CD14-positive monocyte (primary cell): ENCODE results near the gene LASP1NB.

Experiments
- DNase-seq, 3 donors: peaks; one replicate each; pipeline ENCODE4 v3.0.0-alpha.2; 2011 to 2022
- H2AFZ ChIP-seq: 2 replicates; pipeline ENCODE4 v1.6.0; 2012; ENCODE audit warnings: mild to moderate bottlenecking, low read depth, low read length, inconsistent platforms; ENCODE audit not compliant: insufficient read depth, poor library complexity, severe bottlenecking
- H3K27ac ChIP-seq, 2 donors: 1 replicate in 1 of 2; 2 replicates in 1 of 2; pipeline ENCODE4 v1.5.1; 2012 to 2013; ENCODE audit warnings: low read length in 2 of 2, control low read depth in 1 of 2, inconsistent platforms in 1 of 2, low read depth in 1 of 2, mild to moderate bottlenecking in 1 of 2
- H3K27me3 ChIP-seq, 2 donors: one replicate each; pipeline versions ENCODE4 v1.6.0 to v1.6.1; 2011 to 2013; ENCODE audit warnings: low read length in 2 of 2; ENCODE audit not compliant: control insufficient read depth in 2 of 2, insufficient read depth in 2 of 2
- H3K36me3 ChIP-seq, 2 donors: replicated peaks in 1 of 2; 1 replicate in 1 of 2; 2 replicates in 1 of 2; pipeline versions ENCODE4 v1.5.1 to v1.6.1; 2012 to 2013; ENCODE audit warnings: low read length in 2 of 2, control low read depth in 1 of 2, inconsistent platforms in 1 of 2, mild to moderate bottlenecking in 1 of 2; ENCODE audit not compliant: insufficient read depth in 2 of 2, control insufficient read depth in 1 of 2
- H3K4me1 ChIP-seq, 2 donors: 1 replicate in 1 of 2; 2 replicates in 1 of 2; pipeline versions ENCODE4 v1.5.1 to v1.6.1; 2012 to 2013; ENCODE audit warnings: low read length in 2 of 2, control low read depth in 1 of 2, inconsistent platforms in 1 of 2, mild to moderate bottlenecking in 1 of 2, moderate library complexity in 1 of 2; ENCODE audit not compliant: insufficient read depth in 2 of 2, control insufficient read depth in 1 of 2
- H3K4me2 ChIP-seq: replicated peaks from 2 replicates; pipeline ENCODE3; 2012; ENCODE audit warnings: low read length, moderate library complexity, mild to moderate bottlenecking; ENCODE audit not compliant: poor library complexity, severe bottlenecking; ENCODE audit errors: extremely low read depth
- H3K4me3 ChIP-seq, 3 experiments: fragments of 200-600 bp in 1 of 3; sonication (generic) in 1 of 3; replicated peaks in 1 of 3; 1 replicate in 2 of 3; 2 replicates in 1 of 3; pipeline ENCODE4 v1.5.1; 2011 to 2013; ENCODE audit warnings: low read length in 3 of 3, mild to moderate bottlenecking in 3 of 3, control low read depth in 2 of 3, low read depth in 2 of 3, inconsistent platforms in 1 of 3, moderate library complexity in 1 of 3
- H3K79me2 ChIP-seq: 2 replicates; pipeline ENCODE4 v1.6.0; 2012; ENCODE audit warnings: mild to moderate bottlenecking, control low read depth, inconsistent platforms, low read length, moderate library complexity; ENCODE audit not compliant: insufficient read depth
- H3K9ac ChIP-seq: 2 replicates; pipeline ENCODE4 v1.6.0; 2017; ENCODE audit warnings: low read length, mild to moderate bottlenecking; ENCODE audit not compliant: insufficient read depth, poor library complexity, severe bottlenecking
- H3K9me3 ChIP-seq, 2 donors: replicated peaks in 1 of 2; 1 replicate in 1 of 2; 2 replicates in 1 of 2; pipeline versions ENCODE4 v1.5.1 to v1.6.1; 2012 to 2013; ENCODE audit warnings: low read length in 2 of 2, control low read depth in 1 of 2; ENCODE audit not compliant: control insufficient read depth in 1 of 2, insufficient read depth in 1 of 2
- H4K20me1 ChIP-seq: 2 replicates; pipeline ENCODE4 v1.6.0; 2012; ENCODE audit warnings: mild to moderate bottlenecking, low read length, control low read depth, moderate library complexity; ENCODE audit not compliant: insufficient read depth
- H3K27ac Mint-ChIP-seq, 7 donors: one replicate each; pipeline ENCODE4 v1.8.0; 2020; ENCODE audit warnings: mild to moderate bottlenecking in 7 of 7, mixed read lengths in 7 of 7, moderate library complexity in 6 of 7, inconsistent platforms in 2 of 7
- H3K27me3 Mint-ChIP-seq, 3 donors: one replicate each; pipeline ENCODE4 v1.8.0; 2021 to 2022; ENCODE audit warnings: low read depth in 3 of 3, mild to moderate bottlenecking in 3 of 3, mixed read lengths in 3 of 3, moderate library complexity in 3 of 3, inconsistent platforms in 1 of 3
- H3K36me3 Mint-ChIP-seq, 2 donors: one replicate each; pipeline ENCODE4 v1.8.0; 2020; ENCODE audit warnings: mixed read lengths in 2 of 2, inconsistent platforms in 1 of 2, mild to moderate bottlenecking in 1 of 2
- H3K4me1 Mint-ChIP-seq: one replicate; pipeline ENCODE4 v1.8.0; 2020; ENCODE audit warnings: mild to moderate bottlenecking, mixed read lengths
- H3K4me3 Mint-ChIP-seq, 2 donors: one replicate each; pipeline ENCODE4 v1.8.0; 2020; ENCODE audit warnings: mild to moderate bottlenecking in 2 of 2, mixed read lengths in 2 of 2, moderate library complexity in 1 of 2
- H3K9me3 Mint-ChIP-seq, 7 donors: one replicate each; pipeline ENCODE4 v1.8.0; 2020 to 2022; ENCODE audit warnings: mixed read lengths in 7 of 7, mild to moderate bottlenecking in 6 of 7, moderate library complexity in 6 of 7, inconsistent platforms in 2 of 7
- CTCF ChIP-seq: fragments of 200-600 bp; IDR thresholded peaks from one replicate; pipeline ENCODE4 v1.8.0; 2022; ENCODE audit warnings: antibody characterized with exemption, mild to moderate bottlenecking
- WGBS: methylation state at CpG from one replicate; pipeline ENCODE4 v1.1.5; 2013; ENCODE audit warnings: missing lambda C conversion rate; ENCODE audit not compliant: insufficient coverage; 5-methylcytosine and 5-hydroxymethylcytosine counted together
- intact Hi-C, 2 donors: fragments of 100-400 bp; cut with micrococcal nuclease; formaldehyde crosslinking; loops; one replicate each; pipeline versions ENCODE4 v1.15.0 to v1.15.1; 2023

Gene LASP1NB

DNA sequence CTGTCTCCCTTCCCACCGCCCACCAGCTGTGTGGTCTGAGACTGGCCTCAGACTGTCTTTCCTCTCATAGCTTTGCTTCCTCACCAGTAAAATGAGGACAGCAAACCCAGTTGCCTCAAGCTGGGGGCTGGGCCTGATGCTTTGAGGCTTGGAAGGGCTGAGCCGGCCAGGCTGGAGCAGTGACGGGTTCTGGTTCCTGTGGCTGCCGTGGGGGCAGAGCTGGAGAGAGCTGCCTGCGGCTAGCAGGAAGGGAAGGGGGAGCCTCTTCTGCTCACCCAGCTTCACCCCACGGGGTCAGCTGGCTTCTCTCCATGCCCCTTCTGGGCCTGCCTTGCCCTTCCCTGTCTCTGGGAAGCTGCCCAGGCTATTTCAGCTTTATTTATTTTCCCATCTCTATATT, 31.8 kb upstream of the LASP1NB start:
- Histone ChIP-seq H3K27ac (peak overlapping the region; percentile 1 to 50), H3K79me2 (peaks cover 75% of the 10 kb centered on the region), H3K9me3 (no peaks in the 10 kb centered on the region), H3K27me3 (no peaks in the 10 kb centered on the region), H3K4me1 (peaks cover 20 to 35% of the 10 kb centered on the region in 2 donors), H3K9ac (no peak overlapping the region), H3K4me3 (no peak overlapping the region), H3K36me3 (peaks cover 82 to 91% of the 10 kb centered on the region in 2 donors), H4K20me1 (peaks cover 99% of the 10 kb centered on the region), H3K4me2 (no peak overlapping the region), H2AFZ (no peak overlapping the region)
- Mint-ChIP-seq H3K27ac (peak overlapping the region in 3 of 7 donors; percentile 42 to 80 (median 68)), H3K9me3 (no peaks in the 10 kb centered on the region), H3K4me1 (peaks cover 39% of the 10 kb centered on the region), H3K4me3 (no peak overlapping the region), H3K36me3 (peaks cover 60 to 85% of the 10 kb centered on the region in 2 donors), H3K27me3 (peaks cover 0 to 1% (median 0%) of the 10 kb centered on the region in 3 donors)
- no peak for TF ChIP-seq CTCF
- DNase-seq = no peak
- WGBS = 4% methylated on average over 5 of the region's 6 CpGs
- intact Hi-C loops = no loop called here

DNA sequence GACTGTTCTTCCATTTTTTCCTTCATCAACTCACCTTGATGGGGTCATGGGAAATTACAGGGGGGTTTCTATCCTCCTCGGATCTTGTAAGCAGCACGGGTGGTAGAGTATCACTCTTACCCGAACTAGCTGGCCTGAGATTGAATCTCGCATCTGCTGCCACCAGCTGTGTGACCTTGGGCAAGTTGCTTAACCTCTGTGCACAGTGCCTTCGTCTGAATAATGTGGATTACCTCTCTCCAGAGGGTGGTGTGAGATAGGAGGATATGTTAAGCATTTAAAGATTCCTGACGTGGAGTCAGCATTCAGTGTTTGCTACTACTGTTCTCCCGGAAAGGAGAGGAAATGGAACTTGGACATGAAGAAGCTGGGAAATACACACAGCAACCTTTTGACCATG, 31.1 kb upstream of the LASP1NB start:
- H3K4me1 Mint-ChIP-seq = peaks cover 44% of the 10 kb centered on the region
- H2AFZ ChIP-seq = no peak overlapping the region
- no peaks in the 10 kb centered on the region for H3K9me3 ChIP-seq
- no peak for TF ChIP-seq CTCF
- 84% methylated on average over 3 of the region's 7 CpGs for WGBS
- peaks cover 27 to 42% of the 10 kb centered on the region in 2 donors for H3K4me1 ChIP-seq
- peaks cover 99% of the 10 kb centered on the region for H4K20me1 ChIP-seq
- H3K4me3 Mint-ChIP-seq = no peak overlapping the region
- H3K27me3 ChIP-seq = no peaks in the 10 kb centered on the region
- H3K27me3 Mint-ChIP-seq = peaks cover 0 to 1% (median 0%) of the 10 kb centered on the region in 3 donors
- peak overlapping the region in 6 of 7 donors; percentile 3 to 83 (median 27) for H3K27ac Mint-ChIP-seq
- H3K79me2 ChIP-seq = peaks cover 74% of the 10 kb centered on the region
- no peaks in the 10 kb centered on the region for H3K9me3 Mint-ChIP-seq
- H3K27ac ChIP-seq = peak overlapping the region in 1 of 2 donors; percentile 50
- H3K4me3 ChIP-seq = no peak overlapping the region
- H3K36me3 ChIP-seq = peaks cover 75 to 84% of the 10 kb centered on the region in 2 donors
- intact Hi-C loops = no loop called here
- no peak overlapping the region for H3K4me2 ChIP-seq
- H3K36me3 Mint-ChIP-seq = peaks cover 56 to 81% of the 10 kb centered on the region in 2 donors
- no peak for DNase-seq
- no peak overlapping the region for H3K9ac ChIP-seq
